T1000 (cell line): ENCODE data around the gene RAG1.

ENCODE experiments used
- DNase-seq: peaks from one replicate; lab custom pipeline; 2025; ENCODE audit warnings: mixed read lengths; lab: John Stamatoyannopoulos, UW

The RAG1 gene

GRCh38 chr11:36628141-36628540 is 60.3 kb downstream of the RAG1 start:
- no peak for DNase-seq

- DNase-seq: no peak
These were observed 61.0 kb downstream of the RAG1 start for GRCh38 chr11:36628765-36629244.
